ENCODE results near the gene NOL11.
"Not testable (repeated sequence)": the region's sequence is repeated elsewhere in the genome, so short reads cannot be mapped to it uniquely, and the experiment has no call there.

The NOL11 gene

GRCh38 chr17:67756766-67757165 is 39.0 kb downstream of the NOL11 start:
- DNase-seq, result not testable (repeated sequence)

GRCh38 chr17:67759355-67760171 is 41.8 kb downstream of the NOL11 start:
- no peak for DNase-seq

- no peak for DNase-seq
Observed at GRCh38 chr17:67765623-67766022, 47.9 kb downstream of the NOL11 start.

GRCh38 chr17:67769231-67769630 is 51.5 kb downstream of the NOL11 start:
- DNase-seq, result no peak

- DNase-seq, result no peak
Observed at GRCh38 chr17:67770539-67770938, 52.8 kb downstream of the NOL11 start.

GRCh38 chr17:67772679-67773078 is 54.9 kb downstream of the NOL11 start:
- DNase-seq, result no peak

- DNase-seq, result no peak
Observed at GRCh38 chr17:67773246-67773645, 55.5 kb downstream of the NOL11 start.

GRCh38 chr17:67779098-67779672 is 61.4 kb downstream of the NOL11 start:
- DNase-seq, result peak in 1 of 2 experiments; percentile 34

- DNase-seq, result no peak
Observed at GRCh38 chr17:67784364-67785121, 66.8 kb downstream of the NOL11 start.

- no peak for DNase-seq
Observed at GRCh38 chr17:67785122-67785477, 67.4 kb downstream of the NOL11 start.

GRCh38 chr17:67785504-67785903 is 67.8 kb downstream of the NOL11 start:
- DNase-seq, result no peak
